Lower leg skin (tissue), 3 donors: ENCODE data around the gene ABCC8.

ENCODE experiments used
- CTCF ChIP-seq, 3 donors: fragments of 450-650 bp; IDR thresholded peaks; one replicate each; pipeline ENCODE4 v1.5.1; 2016; ENCODE audit warnings: antibody characterized with exemption in 3 of 3, mild to moderate bottlenecking in 3 of 3, moderate library complexity in 2 of 3
- POLR2A ChIP-seq, 2 donors: fragments of 450-650 bp; IDR thresholded peaks; one replicate each; pipeline ENCODE4 v1.6.1; 2016 to 2017; ENCODE audit warnings: antibody characterized with exemption in 2 of 2, mild to moderate bottlenecking in 1 of 2, moderate library complexity in 1 of 2

- no peak for TF ChIP-seq CTCF (IDR thresholded peaks at IDR 0.05)
- TF ChIP-seq POLR2A (IDR thresholded peaks at IDR 0.05), result no peak
These were observed 854 bp downstream of the ABCC8 start for GRCh38 chr11:17475666-17476316.
